ENCODE results near the gene LCE4A. TPM values are rescaled to one million over a fixed set of nuclear protein-coding genes. Genes with fewer than 3 reads are reported as not detected.

The LCE4A gene
- total RNA-seq, 2 donors from 2014 or later: not detected

DNA sequence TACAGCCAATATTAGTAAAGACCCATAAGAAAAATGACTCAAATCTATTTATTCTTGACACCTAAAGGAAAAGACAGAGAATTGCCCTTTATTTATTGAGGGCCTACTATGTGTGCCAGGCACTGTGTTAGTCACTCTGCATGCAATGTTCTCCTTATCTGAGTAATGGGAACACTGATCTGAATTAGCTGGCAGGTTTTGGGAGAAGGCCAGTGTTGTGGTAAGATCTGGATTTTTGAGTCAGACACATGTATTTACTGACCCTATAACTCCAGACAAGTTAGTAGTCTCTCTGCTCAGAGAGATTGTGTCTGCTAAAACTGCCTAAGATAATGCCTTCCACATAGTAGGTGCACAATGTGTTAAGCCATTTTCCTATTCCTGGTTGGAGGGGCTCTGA, 17.3 kb downstream of the LCE4A start:
- H3K27me3 Mint-ChIP-seq (ENCODE audit: insufficient read depth): no peaks in the 10 kb centered on the region
- no peak overlapping the region for H3K9ac ChIP-seq (ENCODE audit: extremely low read depth, low read length, poor library complexity, severe bottlenecking)
- H3K4me3 Mint-ChIP-seq: no peak overlapping the region
- no peak overlapping the region for H3K4me3 ChIP-seq (ENCODE audit: low read length)
- H3K9me3 ChIP-seq (ENCODE audit: control insufficient read depth, low read length): peaks cover 80% of the 10 kb centered on the region
- H3K27ac Mint-ChIP-seq: no peak overlapping the region
- no peaks in the 10 kb centered on the region for H3K4me1 Mint-ChIP-seq
- H3K4me1 ChIP-seq (ENCODE audit: control insufficient read depth, insufficient read depth, low read length): no peaks in the 10 kb centered on the region
- no peak overlapping the region for H3K27ac ChIP-seq (ENCODE audit: low read depth, low read length)
- H3K9me3 Mint-ChIP-seq: peaks cover 92% of the 10 kb centered on the region
- no peaks in the 10 kb centered on the region for H3K36me3 ChIP-seq (ENCODE audit: control insufficient read depth, insufficient read depth, low read length)
- H3K27me3 ChIP-seq (ENCODE audit: control insufficient read depth, insufficient read depth, low read length, poor library complexity, severe bottlenecking): no peaks in the 10 kb centered on the region
- no peak for TF ChIP-seq CTCF (conservative IDR thresholded peaks at IDR 0.05)
- no peaks in the 10 kb centered on the region for H3K36me3 Mint-ChIP-seq (ENCODE audit: low read depth)
- no peak for DNase-seq

DNA sequence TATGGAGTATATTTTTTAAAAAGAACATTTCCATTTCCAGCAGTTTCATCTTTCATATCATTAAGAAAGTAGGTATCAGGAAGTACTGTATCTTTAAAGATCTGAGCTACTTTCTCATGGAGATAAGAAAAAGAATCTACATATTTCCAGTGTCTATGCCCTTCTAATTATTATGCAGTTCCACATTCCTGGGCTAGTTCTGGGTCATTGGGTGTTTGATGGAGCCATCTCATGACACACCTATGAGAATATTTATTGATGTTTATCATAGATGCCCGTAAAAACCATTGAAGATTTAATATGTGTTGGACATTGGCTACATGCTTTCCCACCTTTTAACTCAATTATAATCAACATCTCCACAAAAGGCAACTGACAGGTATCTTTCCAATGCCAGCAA, 21.0 kb downstream of the LCE4A start:
- TF ChIP-seq CTCF (conservative IDR thresholded peaks at IDR 0.05): no peak
- Histone ChIP-seq H3K36me3 (ENCODE audit: control insufficient read depth, insufficient read depth, low read length) (no peaks in the 10 kb centered on the region), H3K4me3 (ENCODE audit: low read length) (no peak overlapping the region), H3K27me3 (ENCODE audit: control insufficient read depth, insufficient read depth, low read length, poor library complexity, severe bottlenecking) (no peaks in the 10 kb centered on the region), H3K9me3 (ENCODE audit: control insufficient read depth, low read length) (peaks cover 74% of the 10 kb centered on the region), H3K27ac (ENCODE audit: low read depth, low read length) (no peak overlapping the region), H3K4me1 (ENCODE audit: control insufficient read depth, insufficient read depth, low read length) (no peaks in the 10 kb centered on the region), H3K9ac (ENCODE audit: extremely low read depth, low read length, poor library complexity, severe bottlenecking) (no peak overlapping the region)
- Mint-ChIP-seq H3K9me3 (peaks cover 81% of the 10 kb centered on the region), H3K4me1 (no peaks in the 10 kb centered on the region), H3K27ac (no peak overlapping the region), H3K4me3 (no peak overlapping the region), H3K36me3 (ENCODE audit: low read depth) (no peaks in the 10 kb centered on the region), H3K27me3 (ENCODE audit: insufficient read depth) (no peaks in the 10 kb centered on the region)
- DNase-seq: no peak
- WGBS, 2 experiments (ENCODE audit: insufficient coverage in 1 of 2, insufficient read length in 1 of 2): 100% methylated on average over 1 of the region's 1 CpG; no CpG with 5 or more reads in 1 of the 2 experiments

GRCh38 chr1:152735648-152736047, 27.7 kb downstream of the LCE4A start:
- no peak for DNase-seq
- peaks cover 72% of the 10 kb centered on the region for H3K9me3 ChIP-seq (ENCODE audit: control insufficient read depth, low read length)
- no peak overlapping the region for H3K4me3 Mint-ChIP-seq
- H3K36me3 Mint-ChIP-seq (ENCODE audit: low read depth): no peaks in the 10 kb centered on the region
- H3K27me3 Mint-ChIP-seq (ENCODE audit: insufficient read depth): no peaks in the 10 kb centered on the region
- H3K27ac Mint-ChIP-seq: no peak overlapping the region
- H3K4me3 ChIP-seq (ENCODE audit: low read length): no peak overlapping the region
- H3K27me3 ChIP-seq (ENCODE audit: control insufficient read depth, insufficient read depth, low read length, poor library complexity, severe bottlenecking): no peaks in the 10 kb centered on the region
- no peaks in the 10 kb centered on the region for H3K4me1 Mint-ChIP-seq
- no peak overlapping the region for H3K9ac ChIP-seq (ENCODE audit: extremely low read depth, low read length, poor library complexity, severe bottlenecking)
- no peak overlapping the region for H3K27ac ChIP-seq (ENCODE audit: low read depth, low read length)
- TF ChIP-seq CTCF (conservative IDR thresholded peaks at IDR 0.05): no peak
- peaks cover 83% of the 10 kb centered on the region for H3K9me3 Mint-ChIP-seq
- no peaks in the 10 kb centered on the region for H3K4me1 ChIP-seq (ENCODE audit: control insufficient read depth, insufficient read depth, low read length)
- WGBS, 2 experiments (ENCODE audit: insufficient coverage in 1 of 2, insufficient read length in 1 of 2): 52% methylated on average over 1 of the region's 1 CpG; no CpG with 5 or more reads in 1 of the 2 experiments
- no peaks in the 10 kb centered on the region for H3K36me3 ChIP-seq (ENCODE audit: control insufficient read depth, insufficient read depth, low read length)
